Measurements from ENCODE around the gene CCL24. TPM values are rescaled to one million over a fixed set of nuclear protein-coding genes. Genes with fewer than 3 reads are reported as not detected.
"Not testable (repeated sequence)": the region's sequence is repeated elsewhere in the genome, so short reads cannot be mapped to it uniquely, and the experiment has no call there.

Gene CCL24
- total RNA-seq, 2 donors from 2014 or later = not detected

DNA sequence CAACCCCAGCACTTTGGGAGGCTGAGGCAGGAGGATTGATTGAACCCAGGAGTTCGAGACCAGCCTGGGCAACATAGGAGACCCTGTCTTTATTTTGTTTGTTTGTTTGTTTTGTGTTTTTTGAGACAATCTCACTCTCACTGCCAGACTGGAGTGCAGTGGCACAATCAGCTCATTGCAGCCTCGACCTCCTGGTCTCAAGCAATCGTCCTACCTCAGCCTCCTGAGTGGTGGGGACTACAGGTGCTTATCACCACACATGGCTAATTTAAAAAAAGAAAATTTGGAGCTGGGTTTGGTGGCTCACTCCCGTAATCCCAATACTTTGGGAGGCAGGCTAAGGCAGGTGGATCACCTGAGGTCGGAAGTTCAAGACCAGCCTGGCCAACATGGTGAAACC lies 30.6 kb upstream of the CCL24 start:
- TF ChIP-seq, protein P1, sequence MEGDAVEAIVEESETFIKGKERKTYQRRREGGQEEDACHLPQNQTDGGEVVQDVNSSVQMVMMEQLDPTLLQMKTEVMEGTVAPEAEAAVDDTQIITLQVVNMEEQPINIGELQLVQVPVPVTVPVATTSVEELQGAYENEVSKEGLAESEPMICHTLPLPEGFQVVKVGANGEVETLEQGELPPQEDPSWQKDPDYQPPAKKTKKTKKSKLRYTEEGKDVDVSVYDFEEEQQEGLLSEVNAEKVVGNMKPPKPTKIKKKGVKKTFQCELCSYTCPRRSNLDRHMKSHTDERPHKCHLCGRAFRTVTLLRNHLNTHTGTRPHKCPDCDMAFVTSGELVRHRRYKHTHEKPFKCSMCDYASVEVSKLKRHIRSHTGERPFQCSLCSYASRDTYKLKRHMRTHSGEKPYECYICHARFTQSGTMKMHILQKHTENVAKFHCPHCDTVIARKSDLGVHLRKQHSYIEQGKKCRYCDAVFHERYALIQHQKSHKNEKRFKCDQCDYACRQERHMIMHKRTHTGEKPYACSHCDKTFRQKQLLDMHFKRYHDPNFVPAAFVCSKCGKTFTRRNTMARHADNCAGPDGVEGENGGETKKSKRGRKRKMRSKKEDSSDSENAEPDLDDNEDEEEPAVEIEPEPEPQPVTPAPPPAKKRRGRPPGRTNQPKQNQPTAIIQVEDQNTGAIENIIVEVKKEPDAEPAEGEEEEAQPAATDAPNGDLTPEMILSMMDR (IDR thresholded peaks at IDR 0.05) = no peak
- TF ChIP-seq POLR2A (IDR thresholded peaks at IDR 0.05) = no peak
- intact Hi-C loops (cut with DNase I) = no loop called here
- Histone ChIP-seq H3K4me1 (no peaks in the 10 kb centered on the region), H3K4me3 (no peak overlapping the region), H3K27ac (no peak overlapping the region), H3K36me3 (replicated peaks in 1 of 2; ENCODE audit: insufficient read depth in 1 of 2, low read depth in 2 of 2) (no peaks in the 10 kb centered on the region), H3K9me3 (no peaks in the 10 kb centered on the region), H3K27me3 (no peaks in the 10 kb centered on the region)
- ATAC-seq (no peak), DNase-seq (no peak)
- 79 to 86% methylated on average over 5 of the region's 5 CpGs for WGBS, 2 donors

DNA sequence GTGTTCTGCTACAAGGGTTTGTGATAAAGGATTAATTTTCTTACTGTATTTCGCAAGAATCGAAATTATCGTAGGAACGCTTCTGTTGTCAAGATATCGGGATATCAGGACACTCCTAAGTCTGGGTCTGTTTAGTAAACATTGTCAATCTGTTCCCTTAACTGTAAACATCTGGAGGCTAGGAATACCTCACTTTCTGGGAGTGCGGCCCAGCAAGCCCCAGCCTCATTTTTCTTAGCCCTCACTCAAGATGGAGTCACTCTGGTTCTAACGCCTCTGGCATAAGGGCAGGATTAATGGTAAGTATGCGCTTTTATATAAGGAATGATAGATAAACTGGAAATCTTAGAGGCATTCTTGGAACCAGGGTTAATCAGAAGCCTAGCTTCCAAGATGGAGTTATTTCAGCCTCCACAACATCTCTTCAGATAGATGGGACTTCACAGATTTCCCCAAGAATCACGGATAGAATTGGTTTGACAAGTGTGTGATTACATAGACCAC lies 30.1 kb upstream of the CCL24 start:
- H3K4me3 ChIP-seq = no peak overlapping the region
- TF ChIP-seq, protein P1 (IDR thresholded peaks at IDR 0.05) = no peak
- TF ChIP-seq POLR2A (IDR thresholded peaks at IDR 0.05) = no peak
- no peaks in the 10 kb centered on the region for H3K4me1 ChIP-seq
- 88 to 91% methylated on average over 9 of the region's 9 CpGs for WGBS, 2 donors
- intact Hi-C loops (cut with DNase I) = no loop called here
- H3K36me3 ChIP-seq (replicated peaks in 1 of 2; ENCODE audit: insufficient read depth in 1 of 2, low read depth in 2 of 2) = no peaks in the 10 kb centered on the region
- H3K9me3 ChIP-seq = no peaks in the 10 kb centered on the region
- no peaks in the 10 kb centered on the region for H3K27me3 ChIP-seq
- no peak overlapping the region for H3K27ac ChIP-seq
- DNase-seq (no peak), ATAC-seq (no peak)

DNA sequence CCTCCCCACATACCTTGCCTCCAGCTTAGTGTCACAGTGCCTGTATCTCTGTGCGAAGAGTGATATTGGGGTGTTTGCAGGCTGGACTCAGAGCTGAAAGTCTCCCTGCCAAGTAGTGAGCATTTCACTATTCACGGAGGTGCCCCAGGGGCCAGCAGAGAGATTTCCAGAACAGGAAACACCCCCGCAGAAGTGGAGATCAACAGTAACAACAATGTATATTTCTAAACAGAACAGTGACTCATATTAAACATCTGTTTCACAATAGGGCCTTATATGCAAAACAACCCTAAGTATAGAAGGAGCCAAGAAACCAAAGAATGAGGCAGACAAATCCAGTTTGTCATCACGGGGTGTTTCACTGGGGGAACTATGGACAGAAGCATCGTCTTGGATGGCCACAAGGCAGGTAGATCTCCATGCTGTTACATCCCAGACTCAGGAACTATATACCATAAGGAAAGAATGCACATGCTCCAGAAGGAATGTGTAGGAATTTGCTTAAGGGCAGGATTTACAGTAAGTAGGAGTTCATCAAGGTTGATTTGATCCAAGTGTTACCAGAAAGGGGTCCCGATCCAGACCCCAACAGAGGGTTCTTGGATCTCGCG lies 29.3 kb upstream of the CCL24 start:
- ATAC-seq (peak; percentile 56), DNase-seq (peak in 1 of 4 donors; percentile 61)
- no peaks in the 10 kb centered on the region for H3K27me3 ChIP-seq
- H3K4me3 ChIP-seq = no peak overlapping the region
- no peaks in the 10 kb centered on the region for H3K4me1 ChIP-seq
- 63 to 65% methylated on average over 8 of the region's 8 CpGs for WGBS, 2 donors
- intact Hi-C loops (cut with DNase I) = no loop called here
- H3K27ac ChIP-seq = peak overlapping the region in 1 of 4 donors; percentile 19
- no peaks in the 10 kb centered on the region for H3K36me3 ChIP-seq (replicated peaks in 1 of 2; ENCODE audit: insufficient read depth in 1 of 2, low read depth in 2 of 2)
- TF ChIP-seq, protein P1 (IDR thresholded peaks at IDR 0.05) = no peak
- TF ChIP-seq POLR2A (IDR thresholded peaks at IDR 0.05) = peak in 1 of 3 donors; percentile 21
- H3K9me3 ChIP-seq = no peaks in the 10 kb centered on the region

DNA sequence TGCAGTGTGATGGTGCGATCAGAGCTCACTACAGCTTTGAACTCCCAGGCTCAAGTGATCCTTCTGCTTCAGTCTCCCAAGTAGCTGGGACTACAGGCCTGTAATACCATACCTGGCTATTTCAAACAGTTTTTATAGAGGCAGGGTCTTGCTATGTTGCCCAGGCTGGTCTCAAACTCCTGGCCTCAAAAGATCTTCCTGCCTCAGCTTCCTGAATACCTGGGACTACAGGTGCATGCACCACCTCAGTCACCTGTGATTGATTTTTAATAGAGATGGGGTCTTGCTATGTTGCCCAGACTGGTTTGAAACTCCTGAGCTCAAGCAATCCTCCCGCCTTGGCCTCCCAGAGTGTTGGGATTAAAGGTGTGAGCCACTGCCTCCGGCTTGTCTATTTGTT lies 26.4 kb upstream of the CCL24 start:
- ATAC-seq (no peak), DNase-seq (no peak)
- WGBS, 2 donors = 64 to 97% methylated on average over 3 of the region's 3 CpGs

DNA sequence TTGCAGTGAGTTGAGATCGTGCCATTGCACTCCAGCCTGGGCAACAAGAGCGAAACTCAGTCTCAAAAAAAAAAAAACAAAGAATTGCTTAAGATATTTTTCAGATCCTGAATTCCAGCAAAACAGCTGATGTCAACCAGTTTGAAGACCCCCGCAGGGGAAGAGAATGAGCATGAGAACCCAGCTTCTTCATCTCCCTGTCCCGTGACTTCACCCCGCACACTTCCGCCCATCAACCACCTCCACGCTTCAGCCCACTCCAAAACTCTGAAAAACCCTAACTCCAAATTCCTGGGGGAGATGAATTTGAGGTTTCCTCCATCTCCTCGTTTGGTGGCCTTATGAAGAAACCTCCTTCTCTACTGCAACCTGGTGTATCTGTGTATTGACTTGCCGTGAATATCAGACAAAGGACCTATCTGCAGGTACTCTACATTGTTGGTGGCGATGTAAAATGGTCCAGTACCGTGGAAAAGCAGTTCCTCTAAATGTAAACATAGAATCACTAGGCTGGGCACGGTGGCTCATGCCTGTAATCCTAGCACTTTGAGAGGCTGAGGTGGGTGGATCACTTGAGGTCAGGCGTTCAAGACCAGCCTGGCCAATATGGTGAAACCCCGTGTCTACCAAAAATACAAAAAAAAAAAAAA lies 24.8 kb upstream of the CCL24 start:
- DNase-seq; H3K9me3 ChIP-seq; H3K36me3 ChIP-seq (replicated peaks in 1 of 2; ENCODE audit: insufficient read depth in 1 of 2, low read depth in 2 of 2); H3K4me1 ChIP-seq; ATAC-seq; intact Hi-C loops (cut with DNase I); H3K4me3 ChIP-seq; H3K27ac ChIP-seq; H3K27me3 ChIP-seq: not testable (repeated sequence)
- WGBS, 2 donors = 79 to 80% methylated on average over 14 of the region's 14 CpGs

More for the DNA sequence above, 26.4 kb upstream of the CCL24 start:
- intact Hi-C loops (cut with DNase I) = no loop called here
- H3K36me3 ChIP-seq (replicated peaks in 1 of 2; ENCODE audit: insufficient read depth in 1 of 2, low read depth in 2 of 2) = no peaks in the 10 kb centered on the region
- H3K4me3 ChIP-seq = no peak overlapping the region
- H3K27me3 ChIP-seq = no peaks in the 10 kb centered on the region
- TF ChIP-seq, protein P1 (IDR thresholded peaks at IDR 0.05) = no peak
- no peak for TF ChIP-seq POLR2A (IDR thresholded peaks at IDR 0.05)
- no peak overlapping the region for H3K27ac ChIP-seq
- H3K9me3 ChIP-seq = no peaks in the 10 kb centered on the region
- no peaks in the 10 kb centered on the region for H3K4me1 ChIP-seq

Data from body of pancreas (tissue), 4 donors.